ENCODE results near the gene MASP1.
A peak's percentile ranks its signal among the peaks of the same experiment; 100 is the strongest.

Gene MASP1

DNA sequence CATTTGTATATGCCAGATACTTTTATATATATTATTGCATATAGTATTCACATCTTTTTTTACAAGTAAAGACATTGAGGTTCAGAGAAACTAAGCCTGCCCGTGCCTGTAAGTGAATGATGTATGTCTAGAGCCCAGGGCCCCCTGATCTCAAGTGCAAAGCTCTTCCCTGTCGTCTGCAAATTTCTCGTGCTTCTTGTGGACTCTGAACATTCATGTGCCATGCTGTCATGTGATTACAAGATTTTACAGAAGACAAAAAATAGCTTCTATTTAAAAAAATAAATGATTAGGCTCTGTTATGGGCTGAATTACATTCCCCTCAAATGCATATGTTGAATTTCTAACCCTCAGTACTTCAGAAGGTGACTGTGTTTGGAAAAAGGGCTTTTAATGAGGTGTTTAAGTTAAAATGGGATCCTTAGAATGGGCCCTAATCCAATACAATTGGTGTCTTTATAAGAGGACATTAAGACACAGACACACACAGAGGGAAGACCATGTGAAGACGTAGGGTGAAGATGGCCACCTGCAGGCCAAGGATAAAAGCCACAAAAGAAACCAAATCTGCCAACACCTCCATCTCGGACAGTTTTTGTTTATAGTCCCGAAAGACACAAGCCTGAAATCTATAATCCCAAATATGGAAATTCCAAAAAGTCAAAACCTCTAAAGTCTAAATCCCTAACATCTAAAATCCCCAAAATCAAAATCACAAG lies 3.9 kb upstream of the MASP1 start:
- H3K18ac ChIP-seq (ENCODE audit: low read depth in 1 of 2, low read length in 2 of 2): no peak overlapping the region
- no peaks in the 10 kb centered on the region for H3K36me3 ChIP-seq (ENCODE audit: control insufficient read depth in 1 of 2, insufficient read depth in 2 of 2, low read depth in 1 of 2, low read length in 2 of 2)
- no peak overlapping the region for H3K27ac ChIP-seq (ENCODE audit: low read length, poor library complexity, severe bottlenecking)
- H3K4me3 ChIP-seq (ENCODE audit: insufficient read depth in 1 of 2, low read depth in 1 of 2, low read length in 2 of 2): no peak overlapping the region
- H2AFZ ChIP-seq (ENCODE audit: low read depth, low read length): no peak overlapping the region
- no peak overlapping the region for H3K4me2 ChIP-seq (ENCODE audit: low read length, poor library complexity, severe bottlenecking)
- H3K14ac ChIP-seq (ENCODE audit: low read length in 2 of 2): no peak overlapping the region
- no peak overlapping the region for H2BK12ac ChIP-seq (ENCODE audit: low read length in 2 of 2)
- no peak overlapping the region for H2BK5ac ChIP-seq (ENCODE audit: low read depth, low read length, poor library complexity, severe bottlenecking)
- no peak overlapping the region for H2BK120ac ChIP-seq (ENCODE audit: low read depth, low read length)
- no peak overlapping the region for H4K8ac ChIP-seq (ENCODE audit: low read length)
- H2AK5ac ChIP-seq (ENCODE audit: low read length, severe bottlenecking): no peak overlapping the region
- no peaks in the 10 kb centered on the region for H3K79me1 ChIP-seq (replicated peaks; ENCODE audit: low read length, poor library complexity, severe bottlenecking)
- H4K91ac ChIP-seq (ENCODE audit: low read length): no peak overlapping the region
- H3K9me3 ChIP-seq (ENCODE audit: control insufficient read depth, low read length): no peaks in the 10 kb centered on the region
- H3K4ac ChIP-seq (ENCODE audit: low read depth in 1 of 2, low read length in 2 of 2): no peak overlapping the region
- no peak for DNase-seq
- no peak overlapping the region for H3K23ac ChIP-seq (ENCODE audit: low read length in 2 of 2)
- WGBS: 62% methylated on average over 5 of the region's 6 CpGs
- no peak overlapping the region for H2BK15ac ChIP-seq (ENCODE audit: low read depth, poor library complexity, severe bottlenecking)
- no peaks in the 10 kb centered on the region for H3K27me3 ChIP-seq (ENCODE audit: control insufficient read depth in 1 of 2, insufficient read depth in 1 of 2, low read length in 2 of 2)
- no peak overlapping the region for H3K9ac ChIP-seq (ENCODE audit: low read length)
- H3K4me1 ChIP-seq (ENCODE audit: control insufficient read depth, insufficient read depth, low read depth, low read length): peaks cover 6% of the 10 kb centered on the region

DNA sequence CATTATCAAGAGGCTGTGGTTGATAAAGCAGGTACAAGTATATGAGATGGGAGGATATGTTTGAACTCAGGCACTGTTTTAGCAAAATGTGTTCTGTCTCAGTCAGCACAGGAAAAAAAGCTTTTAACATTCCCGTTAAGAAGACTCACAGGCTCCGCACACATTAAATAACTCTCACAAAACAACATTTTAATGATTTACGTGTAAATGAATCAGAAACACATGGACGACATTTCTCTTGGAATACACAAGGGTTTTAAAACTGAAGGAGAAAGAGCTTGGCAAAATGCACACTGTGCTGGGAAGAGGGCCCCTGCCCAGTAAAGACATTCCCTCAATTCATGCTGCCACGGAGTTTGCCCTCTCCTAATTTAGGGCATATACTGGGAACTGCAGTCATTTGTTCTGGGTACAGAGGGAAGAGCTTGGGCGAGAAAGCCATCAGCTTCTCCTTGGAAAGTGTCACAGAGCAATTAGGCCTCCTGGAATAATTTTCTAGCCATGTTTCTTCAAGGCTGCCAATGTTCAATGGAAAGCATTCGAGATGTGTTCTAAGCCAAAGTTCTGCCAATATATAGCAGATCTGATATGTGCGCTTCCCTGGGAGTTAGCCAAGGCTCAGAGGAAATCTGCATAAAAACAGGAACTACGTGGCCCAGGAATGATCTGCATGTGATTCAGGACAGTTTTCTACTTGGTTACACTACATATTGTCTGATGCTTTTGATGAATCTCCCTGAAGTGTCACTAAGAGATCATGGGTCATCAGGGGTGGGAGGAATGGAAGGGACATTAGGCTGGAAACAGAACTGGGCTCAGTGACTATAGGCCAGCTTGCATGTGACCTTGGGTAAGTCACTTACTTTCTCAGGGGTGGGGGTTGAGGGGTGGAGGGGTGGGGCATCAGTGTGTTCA lies 2.2 kb upstream of the MASP1 start:
- H3K79me1 ChIP-seq (replicated peaks; ENCODE audit: low read length, poor library complexity, severe bottlenecking): no peaks in the 10 kb centered on the region
- no peak overlapping the region for H4K8ac ChIP-seq (ENCODE audit: low read length)
- H3K4me1 ChIP-seq (ENCODE audit: control insufficient read depth, insufficient read depth, low read depth, low read length): peaks cover 6% of the 10 kb centered on the region
- H2BK120ac ChIP-seq (ENCODE audit: low read depth, low read length): no peak overlapping the region
- H4K91ac ChIP-seq (ENCODE audit: low read length): no peak overlapping the region
- no peaks in the 10 kb centered on the region for H3K27me3 ChIP-seq (ENCODE audit: control insufficient read depth in 1 of 2, insufficient read depth in 1 of 2, low read length in 2 of 2)
- H2BK12ac ChIP-seq (ENCODE audit: low read length in 2 of 2): peak overlapping the region; percentile 15 to 57
- no peak overlapping the region for H3K14ac ChIP-seq (ENCODE audit: low read length in 2 of 2)
- H2BK15ac ChIP-seq (ENCODE audit: low read depth, poor library complexity, severe bottlenecking): no peak overlapping the region
- H3K18ac ChIP-seq (ENCODE audit: low read depth in 1 of 2, low read length in 2 of 2): no peak overlapping the region
- no peak overlapping the region for H3K27ac ChIP-seq (ENCODE audit: low read length, poor library complexity, severe bottlenecking)
- H3K9ac ChIP-seq (ENCODE audit: low read length): peak overlapping the region; percentile 96
- H3K4me2 ChIP-seq (ENCODE audit: low read length, poor library complexity, severe bottlenecking): no peak overlapping the region
- no peak overlapping the region for H2AK5ac ChIP-seq (ENCODE audit: low read length, severe bottlenecking)
- WGBS: 78% methylated on average over 9 of the region's 9 CpGs
- no peak overlapping the region for H2AFZ ChIP-seq (ENCODE audit: low read depth, low read length)
- no peaks in the 10 kb centered on the region for H3K36me3 ChIP-seq (ENCODE audit: control insufficient read depth in 1 of 2, insufficient read depth in 2 of 2, low read depth in 1 of 2, low read length in 2 of 2)
- H3K4me3 ChIP-seq (ENCODE audit: insufficient read depth in 1 of 2, low read depth in 1 of 2, low read length in 2 of 2): peak overlapping the region in 1 of 2 experiments; percentile 91
- no peak overlapping the region for H3K23ac ChIP-seq (ENCODE audit: low read length in 2 of 2)
- H3K4ac ChIP-seq (ENCODE audit: low read depth in 1 of 2, low read length in 2 of 2): no peak overlapping the region
- no peak for DNase-seq
- H2BK5ac ChIP-seq (ENCODE audit: low read depth, low read length, poor library complexity, severe bottlenecking): no peak overlapping the region
- no peaks in the 10 kb centered on the region for H3K9me3 ChIP-seq (ENCODE audit: control insufficient read depth, low read length)

DNA sequence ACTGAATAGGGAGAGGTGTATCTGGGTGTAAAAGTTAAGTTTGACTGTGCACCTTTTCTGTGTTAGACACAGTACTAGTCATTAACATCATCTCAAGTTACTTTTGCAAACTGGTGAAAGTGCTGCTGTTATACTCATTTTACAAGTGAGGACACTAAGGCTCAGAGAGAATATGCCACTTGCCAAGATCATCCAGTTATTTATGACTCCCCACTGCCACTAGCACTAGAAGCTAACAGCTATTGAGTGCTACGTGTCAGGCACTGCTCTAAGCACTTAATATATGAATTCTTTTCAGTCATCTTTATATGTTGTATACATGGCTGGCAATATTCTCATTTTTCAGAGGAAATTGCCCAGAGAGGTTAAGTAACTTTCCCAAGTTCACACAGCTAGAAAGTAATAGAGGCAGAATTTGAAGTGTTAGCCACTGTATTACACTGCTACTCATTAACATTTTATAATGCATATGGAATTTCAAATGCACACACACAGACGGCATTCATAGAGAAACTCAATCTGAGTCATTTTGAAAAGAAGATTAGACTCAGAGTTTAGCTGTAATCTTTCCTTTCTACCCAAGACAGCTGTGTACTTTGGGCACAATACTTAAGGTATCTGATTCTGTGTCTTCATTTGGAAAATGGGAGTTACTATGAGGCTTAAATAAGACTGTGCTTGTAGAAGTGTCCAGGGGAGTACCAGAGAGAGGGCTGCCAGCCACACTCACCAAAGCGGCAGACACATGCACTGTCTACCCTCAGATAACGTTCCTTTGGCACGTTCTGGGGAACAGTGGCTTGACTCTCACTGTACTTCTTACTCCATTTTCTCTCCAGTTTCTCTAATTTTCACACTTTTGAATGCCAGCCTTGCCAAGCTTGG lies 1.3 kb upstream of the MASP1 start:
- Histone ChIP-seq H3K4me2 (ENCODE audit: low read length, poor library complexity, severe bottlenecking) (no peak overlapping the region), H3K36me3 (ENCODE audit: control insufficient read depth in 1 of 2, insufficient read depth in 2 of 2, low read depth in 1 of 2, low read length in 2 of 2) (no peaks in the 10 kb centered on the region), H3K9ac (ENCODE audit: low read length) (peak overlapping the region; percentile 96), H2AK5ac (ENCODE audit: low read length, severe bottlenecking) (no peak overlapping the region), H2BK120ac (ENCODE audit: low read depth, low read length) (no peak overlapping the region), H2BK15ac (ENCODE audit: low read depth, poor library complexity, severe bottlenecking) (no peak overlapping the region), H2BK12ac (ENCODE audit: low read length in 2 of 2) (no peak overlapping the region), H3K23ac (ENCODE audit: low read length in 2 of 2) (no peak overlapping the region), H3K27ac (ENCODE audit: low read length, poor library complexity, severe bottlenecking) (no peak overlapping the region), H3K27me3 (ENCODE audit: control insufficient read depth in 1 of 2, insufficient read depth in 1 of 2, low read length in 2 of 2) (no peaks in the 10 kb centered on the region), H3K9me3 (ENCODE audit: control insufficient read depth, low read length) (no peaks in the 10 kb centered on the region), H3K4me1 (ENCODE audit: control insufficient read depth, insufficient read depth, low read depth, low read length) (peaks cover 6% of the 10 kb centered on the region), H2BK5ac (ENCODE audit: low read depth, low read length, poor library complexity, severe bottlenecking) (no peak overlapping the region), H4K8ac (ENCODE audit: low read length) (no peak overlapping the region), H2AFZ (ENCODE audit: low read depth, low read length) (no peak overlapping the region), H3K18ac (ENCODE audit: low read depth in 1 of 2, low read length in 2 of 2) (no peak overlapping the region), H3K14ac (ENCODE audit: low read length in 2 of 2) (no peak overlapping the region), H3K79me1 (replicated peaks; ENCODE audit: low read length, poor library complexity, severe bottlenecking) (no peaks in the 10 kb centered on the region), H3K4me3 (ENCODE audit: insufficient read depth in 1 of 2, low read depth in 1 of 2, low read length in 2 of 2) (peak overlapping the region in 1 of 2 experiments; percentile 91), H4K91ac (ENCODE audit: low read length) (no peak overlapping the region), H3K4ac (ENCODE audit: low read depth in 1 of 2, low read length in 2 of 2) (no peak overlapping the region)
- DNase-seq: peak; percentile 40
- WGBS: 67% methylated on average over 3 of the region's 5 CpGs

Measured in mesenchymal stem cell (in vitro differentiated cells and primary cell).